Upper lobe of left lung (tissue), 6 donors: ENCODE measurements around the gene PHF11. TPM values are rescaled to one million over a fixed set of nuclear protein-coding genes. Genes with fewer than 3 reads are reported as not detected.

Experiments used
- ATAC-seq, 2 donors: fragments of 200-7000 bp; cut with Tn5 transposase; one replicate each; pipeline ENCODE4 v1.9.1; 2022; ENCODE audit warnings: mild to moderate bottlenecking in 2 of 2, moderate library complexity in 2 of 2; ENCODE audit not compliant: low FRiP score in 2 of 2
- DNase-seq, 2 donors: peaks; one replicate each; pipeline ENCODE4 v3.0.0-alpha.2; 2019 to 2020
- H3K27ac ChIP-seq, 4 donors: fragments of 200-600 bp; sonication (generic); one replicate each; pipeline ENCODE4 v1.5.1; 2016 to 2019
- H3K27me3 ChIP-seq, 4 donors: fragments of 200-600 bp; sonication (generic); one replicate each; pipeline ENCODE4 v1.5.1; 2017 to 2019
- H3K36me3 ChIP-seq, 4 donors: fragments of 200-600 bp; sonication (generic); one replicate each; pipeline ENCODE4 v1.5.1; 2016 to 2019
- H3K4me1 ChIP-seq, 4 donors: fragments of 200-600 bp; sonication (generic); one replicate each; pipeline ENCODE4 v1.5.1; 2018 to 2019
- H3K4me3 ChIP-seq, 4 donors: fragments of 200-600 bp; sonication (generic); one replicate each; pipeline ENCODE4 v1.5.1; 2017 to 2019; ENCODE audit warnings: mild to moderate bottlenecking in 2 of 4, moderate library complexity in 1 of 4
- H3K9me3 ChIP-seq, 4 donors: fragments of 200-600 bp; sonication (generic); one replicate each; pipeline ENCODE4 v1.5.1; 2018 to 2019
- CTCF ChIP-seq, 6 experiments: fragments of 450-650 bp in 4 of 6; fragments of 200-600 bp in 2 of 6; sonication (generic) in 2 of 6; IDR thresholded peaks; one replicate each; pipeline ENCODE4 v1.5.1; 2016 to 2019; ENCODE audit warnings: antibody characterized with exemption in 6 of 6
- EP300 ChIP-seq, 4 donors: sonication (generic); formaldehyde crosslinking; IDR thresholded peaks; one replicate each; pipeline ENCODE4 v1.5.1; 2017; ENCODE audit warnings: antibody characterized with exemption in 4 of 4, control low read depth in 2 of 4
- POLR2A ChIP-seq, 4 donors: fragments of 450-650 bp; IDR thresholded peaks; one replicate each; pipeline ENCODE4 v1.5.1; 2016 to 2017; ENCODE audit warnings: antibody characterized with exemption in 4 of 4, mild to moderate bottlenecking in 2 of 4
- POLR2AphosphoS5 ChIP-seq, 2 donors: sonication (generic); formaldehyde crosslinking; IDR thresholded peaks; one replicate each; pipeline ENCODE4 v1.5.1; 2017; ENCODE audit warnings: antibody characterized with exemption in 2 of 2
- WGBS, 2 donors: methylation state at CpG; one replicate each; pipeline ENCODE4 v1.1.5; 2017 to 2018; 5-methylcytosine and 5-hydroxymethylcytosine counted together
- total RNA-seq, 6 donors: library from RNA; depleted of rRNA in 4 of 6; stranded (reverse); fragments of >200 nt in 4 of 6; gene quantifications; one replicate each; pipeline versions ENCODE4 v1.1.0 to v1.2.1, GENCODE V29; 2016 to 2021
- donor health status: DM: no; HTN: no; CAD: no; lungs with moderate emphysema.
- donor health status: DM: no; HTN: yes; CAD: no; lungs with severe emphysema.

Gene PHF11
- total RNA-seq, 6 donors from 2014 or later = 27.1 to 89.1 (median 39.3) TPM

GRCh38 chr13:49452725-49453457, 42.9 kb upstream of the PHF11 start:
- Histone ChIP-seq H3K27me3 (no peaks in the 10 kb centered on the region), H3K27ac (no peak overlapping the region), H3K4me3 (no peak overlapping the region), H3K4me1 (peaks cover 0 to 7% (median 3%) of the 10 kb centered on the region in 4 donors), H3K9me3 (no peaks in the 10 kb centered on the region), H3K36me3 (peaks cover 0 to 6% (median 0%) of the 10 kb centered on the region in 4 donors)
- ATAC-seq (no peak), DNase-seq (no peak)
- WGBS, 2 donors = 93 to 95% methylated on average over 8 of the region's 8 CpGs
- no peak for TF ChIP-seq EP300 (IDR thresholded peaks at IDR 0.05)
- no peak for TF ChIP-seq POLR2A (IDR thresholded peaks at IDR 0.05)
- TF ChIP-seq CTCF (IDR thresholded peaks at IDR 0.05) = no peak
- TF ChIP-seq POLR2AphosphoS5 (IDR thresholded peaks at IDR 0.05) = no peak

GRCh38 chr13:49453465-49453864, 42.3 kb upstream of the PHF11 start:
- TF ChIP-seq CTCF (IDR thresholded peaks at IDR 0.05) = no peak
- no peak for TF ChIP-seq POLR2A (IDR thresholded peaks at IDR 0.05)
- DNase-seq (no peak), ATAC-seq (no peak)
- Histone ChIP-seq H3K36me3 (peaks cover 0 to 6% (median 0%) of the 10 kb centered on the region in 4 donors), H3K27me3 (no peaks in the 10 kb centered on the region), H3K4me3 (no peak overlapping the region), H3K9me3 (no peaks in the 10 kb centered on the region), H3K4me1 (peaks cover 0 to 7% (median 2%) of the 10 kb centered on the region in 4 donors), H3K27ac (no peak overlapping the region)
- 88 to 97% methylated on average over 7 of the region's 7 CpGs for WGBS, 2 donors

GRCh38 chr13:49454388-49455006, 41.3 kb upstream of the PHF11 start:
- H3K27me3 ChIP-seq = no peaks in the 10 kb centered on the region
- TF ChIP-seq POLR2AphosphoS5 (IDR thresholded peaks at IDR 0.05) (no peak), CTCF (IDR thresholded peaks at IDR 0.05) (no peak)
- no peak for ATAC-seq
- 60% methylated on average over 4 of the region's 4 CpGs for WGBS, 2 donors
- no peak for DNase-seq
- H3K4me1 ChIP-seq = peaks cover 0 to 7% (median 2%) of the 10 kb centered on the region in 4 donors
- H3K4me3 ChIP-seq = no peak overlapping the region
- H3K36me3 ChIP-seq = peaks cover 0 to 6% (median 0%) of the 10 kb centered on the region in 4 donors
- H3K27ac ChIP-seq = no peak overlapping the region
- no peaks in the 10 kb centered on the region for H3K9me3 ChIP-seq

- no peak for TF ChIP-seq EP300 (IDR thresholded peaks at IDR 0.05)
- TF ChIP-seq POLR2A (IDR thresholded peaks at IDR 0.05) = no peak
- no peak for TF ChIP-seq CTCF (IDR thresholded peaks at IDR 0.05)
- no peak for TF ChIP-seq POLR2AphosphoS5 (IDR thresholded peaks at IDR 0.05)
- Histone ChIP-seq H3K36me3 (peaks cover 0 to 6% (median 0%) of the 10 kb centered on the region in 4 donors), H3K27ac (peak overlapping the region in 1 of 4 donors; percentile 14), H3K27me3 (no peaks in the 10 kb centered on the region), H3K4me3 (no peak overlapping the region), H3K9me3 (no peaks in the 10 kb centered on the region), H3K4me1 (peaks cover 0 to 7% (median 2%) of the 10 kb centered on the region in 4 donors)
- ATAC-seq (no peak), DNase-seq (no peak)
These were observed 40.8 kb upstream of the PHF11 start for GRCh38 chr13:49455007-49455398.
